Epithelial cell of proximal tubule (primary cell): ENCODE measurements around the gene NUP93. TPM values are rescaled to one million over a fixed set of nuclear protein-coding genes. Genes with fewer than 3 reads are reported as not detected.

Source experiments
- DNase-seq: peaks from one replicate; pipeline ENCODE4 v3.0.0-alpha.2; 2011; ENCODE audit warnings: low read depth
- H3K4me3 ChIP-seq: 2 replicates; pipeline ENCODE4 v1.5.1; 2011; ENCODE audit warnings: low read depth, mild to moderate bottlenecking, low read length
- total RNA-seq: library from RNA; depleted of rRNA; stranded (reverse); fragments of >200 nt; gene quantifications from 2 replicates; pipeline ENCODE4 v1.2.3, GENCODE V29; 2015
- TF ChIP-seq, protein P1 (sequence below): conservative IDR thresholded peaks from 2 replicates; pipeline ENCODE4 v1.5.1; 2012; ENCODE audit warnings: low read depth, mild to moderate bottlenecking, low read length

Gene NUP93
- total RNA-seq, 1 donor from 2014 or later: 92.5 TPM

DNA sequence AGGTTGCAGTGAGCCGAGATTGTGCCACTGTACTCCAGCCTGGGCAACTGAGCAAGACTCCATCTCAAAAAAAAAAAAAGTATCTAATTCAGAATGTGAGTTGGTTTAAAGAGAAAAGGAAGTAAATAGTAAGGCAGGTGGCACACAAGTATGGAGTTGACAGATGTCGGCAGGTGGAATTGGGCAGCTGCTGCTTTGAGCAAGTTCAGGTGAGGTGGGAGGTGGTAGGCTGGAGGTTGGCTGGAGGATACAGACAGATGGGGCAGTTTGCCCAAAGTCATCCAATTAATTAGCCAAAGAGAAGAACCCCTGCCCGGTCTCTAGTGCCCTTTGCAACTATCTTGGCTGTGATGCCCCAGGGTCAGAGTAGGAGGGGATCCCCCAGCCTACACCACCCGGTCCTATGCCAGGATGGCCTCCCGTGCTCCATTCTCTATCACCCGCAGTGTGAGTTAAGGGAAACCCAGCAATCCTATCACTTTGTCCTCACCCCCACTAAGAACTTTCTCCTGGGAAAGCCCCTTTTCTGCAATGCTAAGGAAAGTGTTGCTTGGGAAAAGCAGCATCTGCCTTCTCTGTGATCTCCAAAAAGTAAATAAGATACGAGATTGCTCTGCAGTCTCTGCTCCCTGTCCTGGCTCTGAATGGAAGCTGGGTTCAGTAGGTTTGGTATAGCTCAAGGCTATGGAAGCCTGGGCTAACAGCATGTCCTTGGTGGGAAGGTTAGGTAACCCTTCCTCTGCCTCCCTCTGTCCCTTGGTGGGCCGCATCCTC, 167.3 kb downstream of the NUP93 start:
- H3K4me3 ChIP-seq: no peak overlapping the region
- TF ChIP-seq, protein P1, sequence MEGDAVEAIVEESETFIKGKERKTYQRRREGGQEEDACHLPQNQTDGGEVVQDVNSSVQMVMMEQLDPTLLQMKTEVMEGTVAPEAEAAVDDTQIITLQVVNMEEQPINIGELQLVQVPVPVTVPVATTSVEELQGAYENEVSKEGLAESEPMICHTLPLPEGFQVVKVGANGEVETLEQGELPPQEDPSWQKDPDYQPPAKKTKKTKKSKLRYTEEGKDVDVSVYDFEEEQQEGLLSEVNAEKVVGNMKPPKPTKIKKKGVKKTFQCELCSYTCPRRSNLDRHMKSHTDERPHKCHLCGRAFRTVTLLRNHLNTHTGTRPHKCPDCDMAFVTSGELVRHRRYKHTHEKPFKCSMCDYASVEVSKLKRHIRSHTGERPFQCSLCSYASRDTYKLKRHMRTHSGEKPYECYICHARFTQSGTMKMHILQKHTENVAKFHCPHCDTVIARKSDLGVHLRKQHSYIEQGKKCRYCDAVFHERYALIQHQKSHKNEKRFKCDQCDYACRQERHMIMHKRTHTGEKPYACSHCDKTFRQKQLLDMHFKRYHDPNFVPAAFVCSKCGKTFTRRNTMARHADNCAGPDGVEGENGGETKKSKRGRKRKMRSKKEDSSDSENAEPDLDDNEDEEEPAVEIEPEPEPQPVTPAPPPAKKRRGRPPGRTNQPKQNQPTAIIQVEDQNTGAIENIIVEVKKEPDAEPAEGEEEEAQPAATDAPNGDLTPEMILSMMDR: no peak
- DNase-seq: no peak

DNA sequence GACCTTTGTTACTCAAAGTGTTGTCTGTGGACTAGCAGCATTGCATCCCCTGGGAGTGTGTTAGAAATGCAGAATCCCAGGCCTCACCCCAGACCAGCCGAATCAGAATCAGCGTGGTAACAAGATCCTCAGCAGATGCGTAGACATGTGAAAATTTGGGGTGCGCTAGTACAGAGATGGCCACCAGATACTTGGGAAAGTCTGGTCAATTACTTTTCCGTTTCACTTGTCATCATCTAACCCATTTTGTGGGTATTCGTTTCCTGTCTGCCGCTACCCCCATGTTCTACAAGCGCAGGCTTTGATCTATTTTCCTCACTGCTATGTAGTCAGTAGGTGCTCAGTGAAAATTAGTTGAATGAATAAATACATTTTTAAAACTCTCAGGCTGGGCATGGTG, 168.9 kb downstream of the NUP93 start:
- TF ChIP-seq, protein P1: no peak
- no peak for DNase-seq
- no peak overlapping the region for H3K4me3 ChIP-seq

Other genes with a start within 250 kb of the NUP93 start
- 24.9 and 75.3 TPM in 2 replicates for gene BBS2, start 210.1 kb upstream of the NUP93 start, total RNA-seq
- gene MT4, start 165.1 kb upstream of the NUP93 start, total RNA-seq: not detected in 2 replicates
- 1.0 and 5.1 TPM in 2 replicates for gene MT3, start 140.6 kb upstream of the NUP93 start, total RNA-seq
- gene MT2A, start 121.5 kb upstream of the NUP93 start, total RNA-seq: 1,146 and 1,559 TPM in 2 replicates
- gene MT1E, start 104.3 kb upstream of the NUP93 start, total RNA-seq: 724 and 1,203 TPM in 2 replicates
- gene MT1M, start 97.5 kb upstream of the NUP93 start, total RNA-seq: 19.1 and 124 TPM in 2 replicates
- 26.0 and 62.4 TPM in 2 replicates for gene MT1A, start 91.5 kb upstream of the NUP93 start, total RNA-seq
- gene MT1B, start 78.2 kb upstream of the NUP93 start, total RNA-seq: not detected in 2 replicates
- gene MT1F, start 72.2 kb upstream of the NUP93 start, total RNA-seq: 15.3 and 95.8 TPM in 2 replicates
- 40.2 and 1,970 TPM in 2 replicates for gene MT1G, start 62.1 kb upstream of the NUP93 start, total RNA-seq
- 15.4 and 781 TPM in 2 replicates for gene MT1H, start 60.3 kb upstream of the NUP93 start, total RNA-seq
- gene MT1X, start 47.7 kb upstream of the NUP93 start, total RNA-seq: 87.8 and 132 TPM in 2 replicates
- not detected in 2 replicates for gene SLC12A3, start 135.1 kb downstream of the NUP93 start, total RNA-seq
- 42.1 and 84.8 TPM in 2 replicates for gene HERPUD1, start 202.0 kb downstream of the NUP93 start, total RNA-seq
- not detected in 2 replicates for gene CETP, start 231.8 kb downstream of the NUP93 start, total RNA-seq